HG03442 (cell line): ENCODE results near the gene SLC2A13.
"Not testable (repeated sequence)": the region's sequence is repeated elsewhere in the genome, so short reads cannot be mapped to it uniquely, and the experiment has no call there.

Experiments
- ATAC-seq: cut with Tn5 transposase; IDR thresholded peaks from one replicate; pipeline ENCODE4 v1.9.1; 2021; ENCODE audit warnings: mild to moderate bottlenecking, moderate library complexity; ENCODE audit not compliant: unreplicated experiment

SLC2A13 gene

DNA sequence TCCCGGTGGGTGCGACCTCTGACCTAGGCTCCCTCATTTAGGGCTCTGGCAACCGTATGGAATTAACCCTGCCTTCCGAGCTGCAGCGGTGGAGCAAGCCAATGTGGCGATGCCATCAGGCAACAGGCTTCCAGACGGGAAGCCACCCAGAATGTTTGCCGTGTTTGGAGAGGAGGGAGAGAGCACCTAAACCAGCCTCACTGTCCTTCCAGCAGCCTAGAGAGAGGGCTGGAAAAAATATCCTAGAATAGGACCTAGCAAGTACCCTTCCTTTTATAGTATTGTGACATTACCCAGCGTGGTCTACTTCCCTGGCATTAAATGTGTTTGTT, 287 bp upstream of the SLC2A13 start:
- ATAC-seq, result no peak

DNA sequence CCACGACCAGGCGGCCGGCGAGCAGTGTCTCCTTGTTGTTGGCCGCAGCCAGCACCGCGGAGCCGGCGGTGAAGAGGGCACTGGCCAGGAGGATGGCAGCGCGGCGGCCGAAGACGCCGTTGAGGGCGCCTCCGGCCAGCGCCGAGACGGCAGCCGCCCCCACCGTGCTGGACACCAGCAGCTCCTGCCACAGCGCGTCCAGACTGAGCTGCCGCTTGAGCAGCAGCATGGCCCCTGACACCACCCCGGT, 691 bp downstream of the SLC2A13 start:
- ATAC-seq, result peak; percentile 40

- no peak for ATAC-seq
Measured at GRCh38 chr12:40104461-40105264, 1.2 kb downstream of the SLC2A13 start.

DNA sequence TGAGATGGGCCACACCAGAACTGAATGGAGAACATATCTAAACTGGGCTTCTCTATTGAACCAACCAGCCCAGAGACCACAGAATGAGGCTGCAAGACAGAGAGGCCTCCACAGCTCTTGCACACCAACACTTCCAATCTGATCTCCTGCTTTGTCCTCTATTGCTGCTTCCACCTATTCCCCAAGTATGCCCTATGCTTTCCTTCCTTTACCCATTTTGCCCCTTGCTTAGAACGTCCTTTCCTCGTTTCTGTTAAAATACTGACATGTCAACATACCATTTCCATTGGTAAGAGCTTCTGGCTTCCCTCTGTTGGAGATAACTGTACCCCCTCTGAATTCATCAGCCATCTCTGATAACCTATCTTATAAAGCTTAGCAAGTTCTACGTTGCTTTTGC, 2.8 kb downstream of the SLC2A13 start:
- no peak for ATAC-seq

- ATAC-seq, result no peak
Measured at GRCh38 chr12:40101747-40102146, 4.1 kb downstream of the SLC2A13 start.

- ATAC-seq, result no peak
Measured at GRCh38 chr12:40099423-40099853, 6.4 kb downstream of the SLC2A13 start.

GRCh38 chr12:40098406-40099145, 7.3 kb downstream of the SLC2A13 start:
- ATAC-seq, result no peak

DNA sequence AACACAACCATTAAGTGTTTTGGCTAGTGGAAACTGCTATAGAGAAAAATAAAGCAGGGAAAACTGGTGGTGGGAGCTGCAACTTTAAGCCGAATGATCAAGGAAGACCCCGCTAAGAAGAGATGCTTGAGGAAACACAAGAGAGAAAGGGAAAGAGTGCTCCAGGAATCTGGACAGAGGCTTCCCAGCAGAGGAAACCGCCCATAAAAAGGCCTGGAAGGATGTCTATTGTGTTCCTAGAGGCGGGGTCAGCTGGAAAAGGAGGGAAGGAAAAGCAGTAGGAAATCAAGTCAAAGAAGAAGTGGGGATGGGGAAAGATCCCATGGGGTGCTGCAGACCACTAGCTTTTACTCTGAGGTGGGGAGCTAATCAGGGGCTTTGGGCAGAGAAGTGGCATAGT, 12.4 kb downstream of the SLC2A13 start:
- no peak for ATAC-seq

- no peak for ATAC-seq
Measured at GRCh38 chr12:40086471-40086870, 19.4 kb downstream of the SLC2A13 start.

DNA sequence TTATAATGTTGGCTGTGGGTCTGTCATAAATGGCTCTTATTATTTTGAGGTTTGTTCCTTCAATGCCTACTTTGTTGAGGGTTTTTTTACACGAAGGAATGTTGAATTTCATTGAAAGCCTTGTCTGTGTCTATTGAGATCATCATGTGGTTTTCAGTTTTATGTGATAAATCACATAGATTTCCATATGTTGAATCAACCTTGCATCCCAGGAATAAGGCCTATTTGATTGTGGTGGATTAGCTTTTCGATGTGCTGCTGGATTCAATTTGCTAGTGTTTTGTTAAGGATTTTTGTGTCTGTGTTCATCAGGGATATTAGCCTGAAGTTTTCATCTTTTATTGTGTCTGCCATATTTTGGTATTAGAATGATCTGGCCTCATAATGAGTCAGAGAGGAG, 27.6 kb downstream of the SLC2A13 start:
- ATAC-seq, result no peak

DNA sequence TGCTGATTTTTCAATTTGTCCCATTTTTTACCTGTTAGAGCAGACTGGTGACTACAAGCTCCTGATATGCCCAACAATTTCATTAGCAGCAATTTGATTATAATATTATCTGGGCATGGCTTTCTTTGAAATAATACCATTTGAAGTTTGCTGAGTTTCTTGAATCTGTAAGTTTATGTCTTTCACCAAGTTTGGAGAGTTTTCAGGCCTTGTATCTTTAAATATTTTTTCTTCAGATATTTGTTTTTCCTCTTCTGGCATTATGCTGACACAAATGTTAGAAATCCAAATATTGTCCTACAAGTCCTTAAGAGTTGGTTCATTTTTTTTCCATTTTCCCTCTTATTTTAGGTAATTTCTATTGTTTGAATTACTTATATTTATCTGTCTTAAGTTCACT, 30.4 kb downstream of the SLC2A13 start:
- ATAC-seq, result no peak

DNA sequence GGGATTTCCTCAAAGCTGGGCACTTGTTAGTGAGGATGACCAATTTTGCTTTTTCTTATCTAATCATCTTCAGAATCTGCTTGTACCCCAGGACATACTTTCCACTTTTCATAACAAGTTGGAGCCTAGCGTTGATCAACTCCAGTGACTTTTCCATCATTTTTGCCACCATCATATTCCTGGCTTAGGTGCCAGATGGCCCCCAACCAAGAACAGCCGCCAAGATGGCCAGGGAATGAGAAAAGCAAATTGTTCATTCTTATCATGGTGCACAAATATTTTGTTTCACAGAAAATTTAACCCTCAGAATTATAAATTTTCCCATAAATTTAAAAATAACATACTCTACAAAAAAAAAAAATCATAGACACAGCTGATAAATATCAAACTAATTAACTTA, 37.5 kb downstream of the SLC2A13 start:
- no peak for ATAC-seq

GRCh38 chr12:40065636-40066035, 40.2 kb downstream of the SLC2A13 start:
- ATAC-seq, result no peak

GRCh38 chr12:40063414-40063813, 42.5 kb downstream of the SLC2A13 start:
- no peak for ATAC-seq

GRCh38 chr12:40058721-40059190, 47.1 kb downstream of the SLC2A13 start:
- no peak for ATAC-seq

DNA sequence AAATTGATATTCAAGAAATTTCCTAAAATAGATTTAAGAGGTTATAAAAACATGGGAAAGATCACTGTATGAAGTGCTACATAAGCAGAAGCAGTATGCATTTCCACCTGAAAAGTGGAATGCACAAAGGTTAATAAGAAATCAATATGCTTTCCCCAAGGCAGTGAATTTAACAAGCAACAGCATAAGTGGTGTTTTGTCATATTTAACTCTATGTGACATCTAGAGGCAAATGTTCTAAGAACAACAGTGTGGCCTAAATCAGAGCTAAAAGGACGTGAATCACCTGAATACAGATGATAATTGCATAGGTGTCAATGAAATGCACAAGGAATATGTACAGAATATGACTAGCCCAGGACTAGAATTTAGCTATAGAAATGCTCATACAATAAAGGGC, 49.5 kb downstream of the SLC2A13 start:
- no peak for ATAC-seq

- no peak for ATAC-seq
Measured at GRCh38 chr12:40055776-40056175, 50.1 kb downstream of the SLC2A13 start.

- ATAC-seq, result no peak
Measured at GRCh38 chr12:40055228-40055579, 50.7 kb downstream of the SLC2A13 start.

GRCh38 chr12:40054555-40055227, 51.2 kb downstream of the SLC2A13 start:
- no peak for ATAC-seq

- ATAC-seq, result no peak
Measured at GRCh38 chr12:40049268-40049667, 56.6 kb downstream of the SLC2A13 start.

- ATAC-seq, result not testable (repeated sequence)
Measured at GRCh38 chr12:40047002-40047401, 58.9 kb downstream of the SLC2A13 start.

GRCh38 chr12:40045656-40046055, 60.2 kb downstream of the SLC2A13 start:
- no peak for ATAC-seq
